GM19395 (cell line): ENCODE measurements around the gene TMEM178B.
"Not testable (repeated sequence)": the region's sequence is repeated elsewhere in the genome, so short reads cannot be mapped to it uniquely, and the experiment has no call there.

Experiments
- ATAC-seq: cut with Tn5 transposase; IDR thresholded peaks from one replicate; pipeline ENCODE4 v1.9.1; 2021; ENCODE audit warnings: mild to moderate bottlenecking, moderate library complexity; ENCODE audit not compliant: unreplicated experiment

The TMEM178B gene

GRCh38 chr7:141375442-141375841, 301.6 kb downstream of the TMEM178B start:
- ATAC-seq = no peak

- no peak for ATAC-seq
These were observed 304.0 kb downstream of the TMEM178B start for GRCh38 chr7:141377906-141378305.

DNA sequence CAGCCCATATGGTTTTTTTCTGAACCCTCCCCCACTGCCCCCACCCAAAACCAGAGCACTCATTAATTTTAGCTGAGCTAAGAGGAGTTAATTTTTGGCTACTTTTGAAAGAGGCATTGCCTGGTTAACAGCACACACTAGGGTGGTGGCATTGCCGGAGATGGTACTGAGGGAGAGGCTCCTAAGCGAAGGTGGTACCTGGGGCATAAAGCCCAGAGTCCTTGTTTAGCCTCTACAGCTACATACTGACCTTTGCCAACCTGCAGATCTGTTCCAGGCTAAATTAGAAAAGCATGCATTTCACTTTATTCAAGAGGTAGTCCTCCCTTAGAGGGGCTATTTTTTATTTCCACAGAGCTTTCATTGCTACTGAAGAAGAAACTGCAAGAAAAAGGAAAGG, 304.5 kb downstream of the TMEM178B start:
- no peak for ATAC-seq

- no peak for ATAC-seq
These were observed 308.0 kb downstream of the TMEM178B start for GRCh38 chr7:141381794-141382427.

GRCh38 chr7:141383356-141383755, 309.5 kb downstream of the TMEM178B start:
- ATAC-seq = not testable (repeated sequence)

DNA sequence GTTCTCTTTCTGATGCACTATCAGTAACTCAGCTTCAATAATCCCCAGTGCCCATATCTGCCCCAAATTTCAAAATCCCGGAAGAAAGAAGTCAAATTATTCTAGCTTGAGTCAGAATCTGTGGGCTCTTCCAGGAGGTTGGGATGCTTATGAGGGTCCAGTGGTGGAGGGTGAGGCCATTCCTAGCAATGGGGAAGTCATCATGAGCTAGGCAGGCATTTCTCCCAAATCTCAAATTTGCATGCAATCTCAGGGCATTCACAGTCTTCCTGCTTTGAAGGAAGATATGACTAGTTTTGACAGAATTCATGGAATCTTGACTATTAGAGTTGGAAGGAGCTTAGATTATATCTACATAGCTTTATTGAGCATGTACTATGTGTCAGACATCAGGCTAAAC, 313.0 kb downstream of the TMEM178B start:
- no peak for ATAC-seq

DNA sequence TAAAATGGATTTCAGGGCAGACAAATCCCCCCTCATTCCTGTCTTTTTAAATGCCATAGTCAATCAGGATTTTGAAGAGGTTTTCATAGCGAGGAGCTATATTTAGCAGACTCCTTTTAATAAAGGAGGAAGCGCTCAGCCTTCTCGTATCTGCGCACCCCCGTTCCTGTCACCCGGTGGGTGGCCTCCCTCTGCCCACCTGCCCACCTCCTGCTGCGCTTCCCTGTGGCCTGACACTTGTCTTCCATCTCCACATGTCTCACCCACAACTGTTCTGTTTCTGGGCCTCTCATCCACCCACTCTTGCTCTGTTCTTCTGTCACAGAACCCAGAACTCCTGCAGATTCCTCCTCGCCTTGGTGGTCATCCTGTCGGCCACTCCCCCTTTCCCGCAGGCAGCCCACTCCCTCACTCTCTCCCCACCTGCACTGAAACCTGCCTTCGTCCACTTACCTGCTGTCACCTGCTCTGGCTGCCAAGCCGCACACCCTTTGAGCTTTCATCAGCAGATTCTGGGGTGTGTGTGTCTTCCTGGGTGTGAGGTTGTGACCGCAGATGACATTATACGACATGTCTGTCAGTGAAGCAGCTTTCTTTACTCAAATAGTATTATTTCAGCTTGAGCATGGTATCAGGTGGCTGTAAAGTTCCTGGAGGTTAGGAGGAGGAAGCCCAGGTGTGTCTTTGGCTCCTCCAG, 313.8 kb downstream of the TMEM178B start:
- ATAC-seq = no peak

DNA sequence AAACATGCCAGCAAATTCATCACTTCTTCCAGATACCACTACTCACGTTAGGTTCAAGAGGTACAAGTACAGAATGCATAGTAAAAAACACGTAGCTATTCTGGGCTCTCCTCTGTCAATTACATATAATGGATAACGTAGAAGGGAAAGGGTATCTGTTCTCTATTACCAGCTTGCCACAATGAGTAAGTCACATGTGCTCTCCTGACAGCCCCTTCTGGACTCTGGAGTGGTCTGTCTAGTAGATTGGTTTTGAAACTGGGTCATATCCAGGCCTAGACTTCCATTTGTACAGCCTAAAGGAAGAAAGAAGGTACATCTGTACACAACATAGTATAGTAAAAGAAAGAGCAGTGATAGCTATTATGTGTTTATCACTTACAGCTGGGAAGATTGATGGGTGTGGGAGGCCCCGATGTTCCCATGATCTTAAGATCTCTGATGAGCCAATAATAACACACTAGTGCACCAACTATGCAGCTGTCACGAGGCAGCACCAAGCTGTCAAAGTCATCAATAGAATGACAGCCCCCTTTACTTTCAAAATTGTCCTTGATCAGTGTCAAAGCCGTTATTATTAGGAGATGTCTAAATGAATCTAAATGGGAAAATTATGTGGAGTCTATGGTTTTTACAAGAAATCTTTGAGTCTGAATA, 315.4 kb downstream of the TMEM178B start:
- no peak for ATAC-seq

DNA sequence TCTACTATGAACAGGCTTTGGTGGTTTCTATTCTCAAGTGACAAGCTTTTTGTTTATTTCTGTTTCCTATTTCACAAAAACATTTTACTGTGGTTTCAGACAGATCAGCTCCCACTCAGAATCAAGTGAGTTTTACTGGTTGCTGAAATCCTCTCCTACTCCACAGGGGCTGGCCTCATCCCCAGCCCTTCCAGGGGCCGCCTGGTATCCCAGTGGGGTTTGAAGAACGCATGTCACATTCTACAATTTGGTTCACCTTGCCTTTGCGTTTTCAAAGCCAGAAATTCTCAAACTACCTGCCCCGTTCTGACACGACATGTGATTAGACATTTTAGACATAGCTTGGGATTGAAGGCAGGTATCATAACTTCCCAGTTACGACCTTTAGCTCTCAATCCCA, 316.5 kb downstream of the TMEM178B start:
- no peak for ATAC-seq

DNA sequence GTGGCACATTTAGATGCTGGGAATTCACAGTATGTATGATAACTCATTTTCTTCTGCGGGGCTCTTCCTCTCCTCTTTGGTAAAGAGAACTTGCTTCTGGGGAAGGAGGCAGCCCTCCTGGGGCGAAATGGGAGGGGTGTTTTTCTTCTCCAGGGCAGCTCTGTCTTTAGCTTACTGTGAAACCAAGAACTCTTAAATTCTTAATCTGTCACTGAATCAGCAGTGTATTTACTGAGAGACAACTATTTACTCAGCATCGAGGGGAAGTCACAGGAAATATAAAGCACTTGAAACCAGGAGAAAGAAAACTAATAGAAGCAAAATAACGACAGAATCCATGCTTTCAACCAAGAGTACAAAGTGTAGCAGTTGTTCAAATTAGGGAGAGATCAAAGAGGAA, 319.2 kb downstream of the TMEM178B start:
- no peak for ATAC-seq

DNA sequence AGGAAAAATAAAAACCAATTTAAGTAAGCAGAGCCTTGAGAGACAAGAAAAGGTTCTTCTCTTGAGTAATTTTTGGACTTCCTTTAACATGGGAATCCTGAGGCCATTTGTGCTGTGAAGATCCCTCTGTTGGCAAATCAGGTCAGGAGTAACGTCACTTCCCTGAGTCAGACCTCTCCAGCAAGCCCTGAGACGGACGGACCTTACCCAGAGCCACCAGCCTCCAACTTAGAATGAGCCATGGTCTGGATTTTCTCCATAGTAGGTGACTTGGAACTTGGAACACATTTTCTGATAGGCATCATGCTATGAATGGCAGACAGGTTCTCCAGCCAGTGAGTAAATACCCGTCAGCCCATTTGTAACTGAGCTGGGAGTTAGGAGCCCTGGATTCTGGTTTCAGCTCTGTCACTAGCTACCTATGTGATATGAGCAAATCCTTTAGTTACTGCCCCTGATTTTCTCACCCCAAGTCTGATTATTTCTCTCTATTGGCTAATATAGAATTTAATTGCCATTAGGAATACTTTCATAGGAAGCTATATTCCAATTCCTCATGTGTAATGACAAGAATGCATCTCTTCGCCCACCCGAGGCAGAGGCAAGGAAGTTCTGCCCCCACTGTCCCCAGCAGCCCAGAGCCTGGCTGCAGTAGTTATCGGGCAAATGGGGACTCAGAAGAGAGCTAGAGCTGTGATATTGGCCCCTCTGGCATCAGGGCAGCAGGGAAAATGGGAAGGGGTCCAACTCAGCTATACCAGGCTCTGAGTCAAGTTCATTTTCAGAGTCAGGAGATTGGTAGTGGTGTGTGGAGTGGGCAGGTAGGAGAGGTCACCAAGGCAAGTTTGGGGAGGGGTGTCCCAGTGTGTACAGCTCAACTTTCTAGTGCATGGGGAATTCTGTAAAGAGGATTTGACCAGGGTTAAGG, 323.6 kb downstream of the TMEM178B start:
- no peak for ATAC-seq

DNA sequence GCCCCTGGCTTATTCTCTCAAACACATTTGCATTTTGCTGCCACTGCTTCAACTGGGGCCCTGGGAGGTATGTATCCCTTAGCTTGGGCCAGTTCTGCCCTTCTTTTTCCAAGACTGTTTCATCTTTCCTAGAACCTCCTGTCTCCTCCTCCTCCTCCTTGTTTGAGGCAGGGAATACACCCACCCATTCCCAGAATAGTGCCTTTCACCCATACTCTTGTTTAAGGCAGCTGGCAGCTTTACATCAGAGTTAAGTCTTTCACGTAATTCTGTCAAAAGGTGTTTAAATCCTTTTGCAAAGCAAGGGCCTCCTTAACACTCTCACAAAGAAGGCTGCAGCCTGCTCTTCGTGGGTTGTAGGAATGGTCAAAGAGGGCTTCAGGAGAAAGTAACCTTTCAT, 326.5 kb downstream of the TMEM178B start:
- no peak for ATAC-seq

- no peak for ATAC-seq
These were observed 328.6 kb downstream of the TMEM178B start for GRCh38 chr7:141402277-141402996.

DNA sequence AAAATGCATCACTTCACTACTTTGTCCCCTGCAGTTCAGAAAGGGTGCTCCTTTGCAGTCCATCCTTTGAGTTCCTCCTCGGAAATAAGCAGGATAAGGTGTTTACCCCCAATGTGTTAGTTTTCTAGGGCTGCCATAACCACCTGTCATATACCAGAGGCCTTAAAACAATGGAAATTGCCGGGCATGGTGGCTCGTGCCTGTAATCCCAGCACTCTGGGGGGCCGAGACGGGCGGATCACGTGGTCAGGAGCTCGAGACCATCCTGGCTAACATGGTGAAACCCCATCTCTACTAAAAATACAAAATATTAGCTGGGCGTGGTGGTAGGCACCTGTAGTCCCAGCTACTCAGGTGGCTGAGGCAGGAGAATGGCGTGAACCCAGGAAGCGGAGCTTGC, 330.0 kb downstream of the TMEM178B start:
- not testable (repeated sequence) for ATAC-seq

- ATAC-seq = no peak
These were observed 332.5 kb downstream of the TMEM178B start for GRCh38 chr7:141406347-141406746.

DNA sequence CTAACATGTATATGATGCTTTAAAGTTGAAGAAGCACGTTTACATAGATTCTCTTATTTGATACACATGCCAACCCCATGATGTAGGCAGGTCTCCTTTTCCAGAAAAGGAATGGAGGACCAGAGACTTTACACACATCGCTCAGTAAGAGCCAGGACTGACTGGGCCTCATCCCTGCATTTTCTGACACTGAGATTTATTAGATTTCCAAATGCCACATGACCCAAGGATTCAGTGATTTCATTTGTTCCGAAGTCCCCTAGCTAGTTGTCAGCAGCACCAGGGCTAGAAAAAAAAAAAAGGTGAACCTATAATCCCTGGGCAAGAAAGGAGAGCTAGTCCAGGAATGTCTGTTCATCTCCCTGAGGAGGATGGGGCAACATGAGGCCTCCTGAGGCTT, 334.0 kb downstream of the TMEM178B start:
- no peak for ATAC-seq

GRCh38 chr7:141408440-141408839, 334.6 kb downstream of the TMEM178B start:
- no peak for ATAC-seq

DNA sequence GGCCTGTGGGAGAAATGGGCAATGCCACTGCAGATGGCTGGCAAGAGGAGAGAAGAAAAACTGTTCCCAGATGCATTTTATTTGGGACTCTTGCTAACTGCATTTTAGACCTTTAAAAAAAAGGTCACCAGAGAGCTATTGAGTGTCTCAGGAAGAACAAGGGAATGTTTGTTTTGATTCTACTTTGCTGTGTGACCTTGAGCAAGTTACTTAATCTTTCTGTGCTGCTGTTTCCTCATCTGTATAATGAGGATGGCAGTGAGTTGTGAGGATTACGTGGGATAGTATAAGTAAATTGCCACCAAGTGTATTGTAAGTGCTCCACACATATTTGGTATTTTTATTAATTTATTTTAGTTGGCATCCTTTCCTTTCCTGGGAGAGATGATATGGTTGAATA, 335.4 kb downstream of the TMEM178B start:
- no peak for ATAC-seq

DNA sequence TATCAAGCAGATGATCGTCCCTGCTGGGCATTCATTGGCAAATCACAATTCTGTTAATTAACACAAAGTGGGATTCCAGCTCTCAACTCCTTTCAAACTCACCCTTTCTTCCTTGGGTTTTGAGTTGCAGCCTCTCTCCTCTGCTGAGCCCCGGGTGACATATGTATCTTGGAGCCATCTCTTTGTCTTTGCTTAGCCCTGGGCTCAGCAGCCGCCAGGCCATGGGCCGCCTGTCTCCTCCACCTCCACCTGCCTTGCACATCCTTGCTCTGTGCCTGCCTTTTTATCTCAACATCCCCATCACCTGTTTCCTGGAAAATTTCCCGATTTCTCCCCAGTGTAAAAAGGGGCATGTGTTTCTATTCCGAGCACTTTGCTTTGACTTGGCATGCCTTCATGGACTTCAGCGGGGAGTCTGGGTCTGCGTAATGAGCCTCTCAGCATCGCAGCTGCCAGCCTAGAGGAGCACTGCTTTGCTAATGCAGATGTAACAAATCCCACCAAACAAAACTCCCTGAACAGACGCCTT, 336.0 kb downstream of the TMEM178B start:
- ATAC-seq = no peak

DNA sequence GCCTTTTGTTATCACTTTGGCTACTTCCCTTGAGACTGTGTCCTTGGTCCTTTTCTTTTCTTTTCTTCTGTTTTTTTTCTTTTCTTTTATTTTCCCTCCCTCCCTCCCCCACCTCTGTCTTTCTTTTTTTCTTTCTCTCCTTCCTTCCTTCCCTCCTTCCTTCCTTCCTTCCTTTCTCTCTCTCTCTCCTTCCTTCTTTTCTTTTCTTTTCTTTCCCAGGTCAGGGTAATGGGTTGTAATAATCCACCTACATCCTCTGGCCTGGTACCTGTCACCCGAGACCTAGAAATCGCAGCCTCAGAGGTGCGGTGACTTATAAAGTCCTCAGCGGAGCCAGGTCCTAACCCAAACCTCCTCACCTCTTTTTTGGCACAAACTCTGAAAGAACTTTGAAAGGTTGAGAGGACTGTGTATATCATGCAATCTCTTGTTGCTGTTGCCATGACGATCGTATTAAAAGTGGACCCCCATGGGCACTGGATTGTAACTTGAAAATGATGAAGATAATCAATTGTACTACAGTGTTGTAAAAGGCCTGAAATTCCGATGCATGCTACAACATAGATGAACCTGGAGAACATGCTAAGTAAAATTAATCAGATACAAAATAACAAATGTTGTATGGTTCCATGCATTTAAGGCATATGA, 336.6 kb downstream of the TMEM178B start:
- ATAC-seq = no peak
